ENCODE results near the gene TNFRSF12A.

DNA sequence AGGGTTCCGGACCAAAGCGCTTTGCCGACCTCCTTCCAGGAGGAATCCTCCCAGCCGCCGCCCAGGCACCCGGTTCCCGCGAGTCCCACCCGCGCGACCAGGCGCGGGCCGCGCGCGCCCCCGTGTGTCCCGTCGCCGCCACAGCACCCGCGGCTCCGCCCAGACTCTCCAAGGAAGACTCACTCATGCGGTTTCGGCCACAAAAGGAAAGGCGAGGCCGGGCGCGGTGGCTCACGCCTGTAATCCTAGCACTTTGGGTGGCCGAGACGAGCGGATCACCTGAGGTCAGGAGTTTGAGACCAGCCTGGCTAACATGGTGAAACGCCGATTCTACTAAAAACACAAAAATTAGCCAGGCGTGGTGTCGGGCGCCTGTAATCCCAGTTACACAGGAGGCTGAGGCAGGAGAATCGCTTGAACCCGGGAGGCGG, 36.4 kb upstream of the TNFRSF12A start:
- TF ChIP-seq, protein P1, sequence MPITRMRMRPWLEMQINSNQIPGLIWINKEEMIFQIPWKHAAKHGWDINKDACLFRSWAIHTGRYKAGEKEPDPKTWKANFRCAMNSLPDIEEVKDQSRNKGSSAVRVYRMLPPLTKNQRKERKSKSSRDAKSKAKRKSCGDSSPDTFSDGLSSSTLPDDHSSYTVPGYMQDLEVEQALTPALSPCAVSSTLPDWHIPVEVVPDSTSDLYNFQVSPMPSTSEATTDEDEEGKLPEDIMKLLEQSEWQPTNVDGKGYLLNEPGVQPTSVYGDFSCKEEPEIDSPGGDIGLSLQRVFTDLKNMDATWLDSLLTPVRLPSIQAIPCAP (CRISPR knock-in tag; IDR thresholded peaks at IDR 0.05), result no peak
- TF ChIP-seq NFATC4 (CRISPR knock-in tag; IDR thresholded peaks at IDR 0.05) (no peak), ELF4 (CRISPR knock-in tag; IDR thresholded peaks at IDR 0.05; ENCODE audit: low read depth) (no peak), GABPB1 (CRISPR knock-in tag; IDR thresholded peaks at IDR 0.05) (no peak), ZSCAN18 (CRISPR knock-in tag; IDR thresholded peaks at IDR 0.05) (no peak), CTCF (IDR thresholded peaks at IDR 0.05) (peak; percentile 85), ATF2 (CRISPR knock-in tag; IDR thresholded peaks at IDR 0.05; ENCODE audit: borderline replicate concordance, low read depth) (no peak), JUN (CRISPR knock-in tag; IDR thresholded peaks at IDR 0.05) (no peak)
